GM12891 (cell line): ENCODE measurements around the gene TMEM191B.
"Not testable (repeated sequence)": the region's sequence is repeated elsewhere in the genome, so short reads cannot be mapped to it uniquely, and the experiment has no call there.

ENCODE experiments used
- POLR2A ChIP-seq: IDR thresholded peaks from 2 replicates; pipeline ENCODE4 v1.6.1; 2011; ENCODE audit warnings: low read depth, low read length, control low read depth
- POLR2AphosphoS5 ChIP-seq: IDR thresholded peaks from 2 replicates; pipeline ENCODE4 v1.6.1; 2011; ENCODE audit warnings: low read depth, low read length, control low read depth
- POU2F2 ChIP-seq: IDR thresholded peaks from 2 replicates; pipeline ENCODE4 v1.6.1; 2011; ENCODE audit warnings: low read depth, mild to moderate bottlenecking, control low read depth, low read length, moderate library complexity
- SPI1 ChIP-seq: IDR thresholded peaks from 2 replicates; pipeline ENCODE4 v1.6.1; 2011; ENCODE audit warnings: low read depth, low read length, control low read depth
- TAF1 ChIP-seq: IDR thresholded peaks from 2 replicates; pipeline ENCODE4 v1.6.1; 2011; ENCODE audit warnings: low read depth, low read length, control low read depth

DNA sequence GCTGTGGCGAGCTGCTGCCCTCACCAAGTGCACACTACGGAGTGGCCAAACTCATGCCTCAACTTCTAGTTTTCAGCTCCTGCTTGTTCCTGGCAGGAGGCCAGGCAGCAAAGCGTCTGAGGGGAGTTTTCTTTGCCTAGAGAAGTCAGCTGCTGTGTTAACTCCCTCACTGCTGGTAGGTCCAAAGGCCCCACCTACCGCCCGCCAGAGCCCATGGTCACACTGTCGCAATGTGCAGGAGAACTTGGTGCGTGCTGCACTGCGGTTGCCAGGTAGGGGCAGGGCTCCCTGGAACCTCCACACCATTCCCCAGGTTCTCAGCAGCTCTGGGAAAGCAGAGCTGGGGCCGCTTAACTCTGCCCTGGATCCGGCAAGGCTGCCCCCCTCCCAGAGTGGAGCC, 15.2 kb upstream of the TMEM191B start:
- not testable (repeated sequence) for TF ChIP-seq POLR2A, POLR2AphosphoS5, TAF1, SPI1, POU2F2
